Transverse colon (tissue), 4 donors: Measurements from ENCODE around the gene BACE2. TPM values are rescaled to one million over a fixed set of nuclear protein-coding genes. Genes with fewer than 3 reads are reported as not detected.

Experiments
- DNase-seq: peaks from one replicate; pipeline ENCODE4 v3.0.0-alpha.2; 2019
- H3K27ac ChIP-seq, 4 donors: fragments of 200-600 bp; sonication (generic); 2 replicates each; pipeline ENCODE4 v1.5.1; 2016 to 2018; ENCODE audit warnings: inconsistent platforms in 4 of 4
- H3K27me3 ChIP-seq: fragments of 200-600 bp; sonication (generic); 2 replicates; pipeline ENCODE4 v1.5.1; 2017; ENCODE audit warnings: inconsistent platforms
- H3K36me3 ChIP-seq, 4 donors: fragments of 200-600 bp; sonication (generic); 2 replicates each; pipeline ENCODE4 v1.5.1; 2017 to 2019; ENCODE audit warnings: inconsistent platforms in 4 of 4
- H3K4me1 ChIP-seq, 4 donors: fragments of 200-600 bp; sonication (generic); 2 replicates each; pipeline ENCODE4 v1.5.1; 2017 to 2020; ENCODE audit warnings: inconsistent platforms in 4 of 4
- H3K4me3 ChIP-seq, 4 donors: fragments of 200-600 bp; sonication (generic); 1 replicate in 1 of 4; 2 replicates in 3 of 4; pipeline versions ENCODE4 v1.5.1 to v1.6.1; 2017 to 2019; ENCODE audit warnings: inconsistent platforms in 4 of 4
- H3K9me3 ChIP-seq, 2 donors: fragments of 200-600 bp; sonication (generic); 2 replicates each; pipeline ENCODE4 v1.5.1; 2017 to 2019; ENCODE audit warnings: inconsistent platforms in 2 of 2
- EP300 ChIP-seq: sonication (generic); formaldehyde crosslinking; IDR thresholded peaks from one replicate; pipeline ENCODE4 v1.6.1; 2017; ENCODE audit warnings: antibody characterized with exemption, low read depth
- POLR2A ChIP-seq: fragments of 450-650 bp; IDR thresholded peaks from one replicate; pipeline ENCODE4 v1.6.1; 2016; ENCODE audit warnings: antibody characterized with exemption, mild to moderate bottlenecking, moderate library complexity
- POLR2AphosphoS5 ChIP-seq, 3 donors: sonication (generic); formaldehyde crosslinking; IDR thresholded peaks; one replicate each; pipeline ENCODE4 v1.6.1; 2016; ENCODE audit warnings: antibody characterized with exemption in 3 of 3
- WGBS, 2 donors: methylation state at CpG; one replicate each; pipeline ENCODE4 v1.1.5; 2018; ENCODE audit warnings: low coverage in 1 of 2; 5-methylcytosine and 5-hydroxymethylcytosine counted together
- in situ Hi-C, 4 donors: fragments of 200-750 bp; cut with MboI; loops; one replicate each; pipeline versions ENCODE4 v1.15.0 to v1.15.1; 2017; ENCODE audit warnings: low sequenced_read_pairs in 3 of 4, low pct_ligation_motif_present in 1 of 4, low pct_unique_long_range_greater_than_20kb in 1 of 4
- intact Hi-C: fragments of 100-400 bp; cut with DNase I; formaldehyde crosslinking; loops from one replicate; pipeline ENCODE4 v1.15.1; 2023; ENCODE audit warnings: low total_unique reads
- total RNA-seq, 4 donors: library from RNA; depleted of rRNA; stranded (reverse); fragments of >200 nt; gene quantifications; one replicate each; pipeline ENCODE4 v1.1.0, GENCODE V29; 2016
- TF ChIP-seq, protein P1 (sequence below), 5 experiments: fragments of 200-600 bp in 3 of 5; fragments of 450-650 bp in 2 of 5; sonication (generic) in 3 of 5; IDR thresholded peaks; 1 replicate in 2 of 5; 2 replicates in 3 of 5; pipeline ENCODE4 v1.5.1; 2016 to 2017; ENCODE audit warnings: antibody characterized with exemption in 5 of 5, inconsistent platforms in 3 of 5, mild to moderate bottlenecking in 2 of 5, moderate library complexity in 1 of 5

The BACE2 gene
- total RNA-seq, 4 donors from 2014 or later = 28.4 to 52.5 (median 43.9) TPM

DNA sequence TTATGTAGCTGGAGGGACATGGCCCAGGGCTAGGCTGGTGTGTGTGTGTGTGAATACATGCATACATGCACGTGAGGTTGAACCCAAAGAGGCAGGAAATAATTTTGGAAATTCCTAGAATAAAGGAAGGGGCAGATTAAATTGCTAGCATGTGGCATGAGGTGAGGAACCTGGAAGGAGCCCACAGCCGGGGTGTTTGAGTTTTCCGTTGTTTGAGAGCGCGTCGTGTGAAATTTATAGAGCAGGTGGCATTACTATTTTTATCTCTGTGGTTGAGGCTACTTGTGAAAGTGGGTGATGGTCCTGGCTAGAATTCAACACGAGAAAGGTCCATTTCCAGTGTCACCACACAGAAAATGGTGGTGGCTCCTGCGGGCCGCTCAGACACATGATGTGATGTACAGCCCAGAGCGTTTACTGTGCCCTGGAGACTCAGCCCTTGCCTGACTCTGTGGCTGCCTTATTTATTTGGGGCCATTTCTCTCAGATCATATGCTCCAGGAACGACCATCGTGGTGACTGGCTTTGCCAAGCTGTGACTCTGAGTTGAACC is 48.0 kb downstream of the BACE2 start:
- WGBS, 2 donors = 77 to 81% methylated on average over 7 to 12 of the region's 12 CpGs
- intact Hi-C loops = no loop called here
- no peak for DNase-seq
- Histone ChIP-seq H3K27ac (no peak overlapping the region), H3K36me3 (no peaks in the 10 kb centered on the region), H3K4me1 (peaks cover 5 to 16% (median 11%) of the 10 kb centered on the region in 4 donors), H3K27me3 (no peaks in the 10 kb centered on the region), H3K9me3 (no peaks in the 10 kb centered on the region), H3K4me3 (no peak overlapping the region)
- in situ Hi-C loops = no loop called here
- TF ChIP-seq EP300 (no peak), POLR2A (no peak), POLR2AphosphoS5 (IDR thresholded peaks at IDR 0.05) (no peak)
- TF ChIP-seq, protein P1, sequence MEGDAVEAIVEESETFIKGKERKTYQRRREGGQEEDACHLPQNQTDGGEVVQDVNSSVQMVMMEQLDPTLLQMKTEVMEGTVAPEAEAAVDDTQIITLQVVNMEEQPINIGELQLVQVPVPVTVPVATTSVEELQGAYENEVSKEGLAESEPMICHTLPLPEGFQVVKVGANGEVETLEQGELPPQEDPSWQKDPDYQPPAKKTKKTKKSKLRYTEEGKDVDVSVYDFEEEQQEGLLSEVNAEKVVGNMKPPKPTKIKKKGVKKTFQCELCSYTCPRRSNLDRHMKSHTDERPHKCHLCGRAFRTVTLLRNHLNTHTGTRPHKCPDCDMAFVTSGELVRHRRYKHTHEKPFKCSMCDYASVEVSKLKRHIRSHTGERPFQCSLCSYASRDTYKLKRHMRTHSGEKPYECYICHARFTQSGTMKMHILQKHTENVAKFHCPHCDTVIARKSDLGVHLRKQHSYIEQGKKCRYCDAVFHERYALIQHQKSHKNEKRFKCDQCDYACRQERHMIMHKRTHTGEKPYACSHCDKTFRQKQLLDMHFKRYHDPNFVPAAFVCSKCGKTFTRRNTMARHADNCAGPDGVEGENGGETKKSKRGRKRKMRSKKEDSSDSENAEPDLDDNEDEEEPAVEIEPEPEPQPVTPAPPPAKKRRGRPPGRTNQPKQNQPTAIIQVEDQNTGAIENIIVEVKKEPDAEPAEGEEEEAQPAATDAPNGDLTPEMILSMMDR (IDR thresholded peaks at IDR 0.05) = no peak

DNA sequence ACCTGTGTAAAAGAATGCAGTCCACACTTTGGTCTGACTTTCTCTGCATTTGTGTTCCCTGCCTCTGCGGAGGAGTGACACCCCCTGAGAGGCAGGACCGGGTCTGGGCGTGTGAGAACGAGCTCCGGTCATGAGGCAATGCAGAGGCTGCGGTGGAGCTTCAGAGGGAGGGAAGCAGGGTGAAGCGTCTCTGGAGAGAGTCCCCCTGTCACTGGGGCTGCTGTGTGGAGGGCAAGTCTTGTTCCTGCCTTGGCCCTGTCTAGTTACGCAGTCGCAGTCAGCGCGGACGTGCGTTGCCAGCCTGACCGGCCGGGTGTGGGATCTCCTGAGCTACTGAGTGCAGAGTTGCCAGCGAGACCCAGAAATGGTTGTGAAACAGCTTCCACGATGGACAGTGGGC is 48.5 kb downstream of the BACE2 start:
- H3K4me1 ChIP-seq = peaks cover 5 to 16% (median 11%) of the 10 kb centered on the region in 4 donors
- H3K27ac ChIP-seq = no peak overlapping the region
- H3K27me3 ChIP-seq = no peaks in the 10 kb centered on the region
- no peak overlapping the region for H3K4me3 ChIP-seq
- H3K9me3 ChIP-seq = no peaks in the 10 kb centered on the region
- 93 to 100% methylated on average over 2 to 17 of the region's 17 CpGs for WGBS, 2 donors
- DNase-seq = no peak
- in situ Hi-C loops (no loop called here), intact Hi-C loops (no loop called here)
- TF ChIP-seq POLR2AphosphoS5 (IDR thresholded peaks at IDR 0.05) (no peak), POLR2A (no peak), EP300 (no peak)
- TF ChIP-seq, protein P1 (IDR thresholded peaks at IDR 0.05) = no peak
- H3K36me3 ChIP-seq = no peaks in the 10 kb centered on the region

DNA sequence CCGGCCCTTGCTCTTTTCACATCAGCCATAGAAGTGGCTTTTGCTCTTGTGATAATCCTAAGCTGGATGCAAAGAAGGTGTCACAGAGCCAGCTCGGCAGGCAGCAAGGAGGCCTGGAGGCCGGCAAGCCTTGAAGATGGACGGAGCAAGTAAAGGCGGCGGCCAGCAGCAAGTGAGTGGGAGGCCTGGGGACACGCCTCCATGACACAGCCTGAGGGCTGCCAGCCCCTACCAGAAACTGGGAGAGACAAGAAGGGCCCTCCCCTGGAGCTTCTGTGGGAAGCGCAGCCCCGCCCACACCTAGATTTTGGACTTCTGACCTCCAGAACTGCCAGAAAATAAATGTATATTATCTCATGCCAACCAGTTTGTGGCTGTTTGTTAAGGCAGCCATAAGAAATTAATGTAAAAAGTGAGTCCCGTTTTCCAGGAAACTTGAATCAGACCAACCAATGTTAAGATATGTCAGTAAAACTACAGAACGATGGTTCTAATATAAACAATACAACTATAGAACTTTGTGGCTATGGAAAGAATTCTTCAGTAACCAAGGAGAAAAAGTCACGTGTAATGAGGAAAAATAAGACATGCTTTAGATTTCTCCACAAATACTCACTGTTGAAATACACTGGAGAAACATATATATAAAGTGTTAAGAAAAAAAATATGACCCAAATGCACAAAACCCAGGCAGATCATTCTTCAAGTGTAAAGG is 49.9 kb downstream of the BACE2 start:
- Histone ChIP-seq H3K4me1 (peaks cover 5 to 16% (median 11%) of the 10 kb centered on the region in 4 donors), H3K27me3 (no peaks in the 10 kb centered on the region), H3K4me3 (no peak overlapping the region), H3K27ac (peak overlapping the region; percentile 42 to 57 (median 46)), H3K36me3 (no peaks in the 10 kb centered on the region), H3K9me3 (no peaks in the 10 kb centered on the region)
- in situ Hi-C loops = no loop called here
- intact Hi-C loops = no loop called here
- peak; percentile 80 for DNase-seq
- 33 to 50% methylated on average over 2 to 12 of the region's 12 CpGs for WGBS, 2 donors
- TF ChIP-seq EP300 = no peak
- TF ChIP-seq POLR2AphosphoS5 (IDR thresholded peaks at IDR 0.05) = no peak
- TF ChIP-seq, protein P1 (IDR thresholded peaks at IDR 0.05) = no peak
- no peak for TF ChIP-seq POLR2A

DNA sequence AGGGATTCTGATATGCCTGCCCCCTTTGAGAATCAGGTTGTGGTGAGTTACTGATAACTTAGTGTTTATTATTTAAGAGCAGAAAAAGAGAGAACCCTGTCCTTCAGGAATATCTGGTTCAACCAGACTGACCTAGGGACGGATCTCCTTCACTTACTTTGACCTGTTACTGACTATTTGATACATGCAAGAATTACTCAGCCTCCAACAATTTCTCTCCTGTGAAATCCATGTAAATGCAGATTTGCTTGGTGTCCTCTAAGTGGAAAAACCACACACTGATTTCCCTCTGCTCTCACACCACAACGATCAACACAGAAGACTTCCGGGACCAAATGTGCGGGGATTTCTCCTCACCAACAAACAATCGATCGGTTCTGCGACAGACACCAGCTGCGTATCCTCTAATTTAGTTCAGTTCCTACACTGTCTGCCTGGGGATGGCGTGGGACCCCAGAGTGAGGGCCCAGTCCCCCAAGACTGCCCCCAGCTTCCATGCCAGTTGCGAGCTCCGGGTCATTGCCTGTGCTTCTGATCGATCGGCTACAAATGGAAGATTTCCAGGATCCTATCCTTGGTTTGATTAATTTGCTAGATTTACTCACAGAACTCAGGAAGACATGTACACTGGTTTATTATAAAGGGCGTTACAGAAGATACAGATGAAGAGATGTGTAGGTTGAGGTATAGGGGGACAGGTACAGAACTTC is 51.7 kb downstream of the BACE2 start:
- Histone ChIP-seq H3K27ac (no peak overlapping the region), H3K4me3 (no peak overlapping the region), H3K4me1 (peaks cover 5 to 16% (median 11%) of the 10 kb centered on the region in 4 donors), H3K9me3 (no peaks in the 10 kb centered on the region), H3K36me3 (no peaks in the 10 kb centered on the region), H3K27me3 (no peaks in the 10 kb centered on the region)
- WGBS, 2 donors = 86 to 92% methylated on average over 4 to 14 of the region's 14 CpGs
- in situ Hi-C loops (no loop called here), intact Hi-C loops (no loop called here)
- no peak for DNase-seq
- no peak for TF ChIP-seq EP300
- TF ChIP-seq POLR2AphosphoS5 (IDR thresholded peaks at IDR 0.05) = no peak
- TF ChIP-seq, protein P1 (IDR thresholded peaks at IDR 0.05) = no peak
- TF ChIP-seq POLR2A = no peak
